Measurements from ENCODE around the gene C19orf47.

The C19orf47 gene

DNA sequence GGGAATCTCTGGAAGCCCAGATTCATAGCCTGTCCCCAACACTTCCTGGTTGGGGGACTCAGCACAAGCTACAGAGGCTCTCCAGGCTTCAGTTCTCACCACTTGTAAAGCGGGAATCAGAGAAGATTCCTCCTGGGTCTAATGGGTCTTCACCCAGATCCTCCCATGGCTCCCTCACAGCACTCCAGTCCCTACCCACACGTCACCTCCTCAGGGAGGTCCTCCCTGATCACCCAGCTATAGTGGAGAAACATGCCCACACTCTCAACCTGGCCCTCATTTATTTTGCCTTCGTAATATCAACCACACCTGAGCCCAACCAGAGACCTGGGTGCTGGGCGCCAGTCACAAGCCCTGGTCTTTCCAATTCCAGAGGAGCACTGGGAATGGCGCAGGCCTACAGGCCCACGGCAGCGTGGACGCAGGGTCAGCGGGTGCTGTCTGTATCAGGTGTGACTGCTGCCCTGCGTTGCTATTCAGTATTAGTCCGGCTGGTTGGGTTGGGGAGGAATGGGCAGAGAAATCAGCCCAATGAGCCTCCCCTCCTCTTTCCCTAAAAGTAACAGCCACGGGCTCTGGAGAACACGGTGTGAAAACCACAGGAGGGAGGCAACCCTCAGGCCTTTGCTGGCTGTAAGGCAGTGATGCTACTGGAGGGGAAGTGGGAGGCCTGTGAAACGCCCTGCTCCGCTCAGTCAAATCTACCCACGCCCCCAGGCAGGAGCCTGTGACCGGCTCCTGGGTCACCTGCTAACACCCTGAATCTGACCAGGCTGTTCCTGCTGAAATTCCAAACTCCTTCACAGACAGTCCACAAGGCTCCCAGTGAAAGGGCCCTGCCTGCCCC lies 68.2 kb downstream of the C19orf47 start:
- no peak for ATAC-seq
- TF ChIP-seq CSDC2 (CRISPR knock-in tag; IDR thresholded peaks at IDR 0.05) (no peak), ZFP30 (CRISPR knock-in tag; IDR thresholded peaks at IDR 0.05) (no peak), ZNF565 (CRISPR knock-in tag; conservative IDR thresholded peaks at IDR 0.05; ENCODE audit: low read depth) (no peak), ZNF70 (CRISPR knock-in tag; IDR thresholded peaks at IDR 0.05) (no peak), ISL1 (CRISPR knock-in tag; IDR thresholded peaks at IDR 0.05) (no peak), GLIS3 (CRISPR knock-in tag; IDR thresholded peaks at IDR 0.05) (no peak), ESRRG (CRISPR knock-in tag; IDR thresholded peaks at IDR 0.05) (no peak), ZFP3 (CRISPR knock-in tag; IDR thresholded peaks at IDR 0.05) (no peak), ZNF8 (CRISPR knock-in tag; IDR thresholded peaks at IDR 0.05) (no peak), OSR1 (CRISPR knock-in tag; IDR thresholded peaks at IDR 0.05) (no peak), ARNTL (CRISPR knock-in tag; IDR thresholded peaks at IDR 0.05; ENCODE audit: borderline replicate concordance, low read depth) (no peak), SNAI2 (CRISPR knock-in tag; IDR thresholded peaks at IDR 0.05) (no peak)
- TF ChIP-seq, protein P1, sequence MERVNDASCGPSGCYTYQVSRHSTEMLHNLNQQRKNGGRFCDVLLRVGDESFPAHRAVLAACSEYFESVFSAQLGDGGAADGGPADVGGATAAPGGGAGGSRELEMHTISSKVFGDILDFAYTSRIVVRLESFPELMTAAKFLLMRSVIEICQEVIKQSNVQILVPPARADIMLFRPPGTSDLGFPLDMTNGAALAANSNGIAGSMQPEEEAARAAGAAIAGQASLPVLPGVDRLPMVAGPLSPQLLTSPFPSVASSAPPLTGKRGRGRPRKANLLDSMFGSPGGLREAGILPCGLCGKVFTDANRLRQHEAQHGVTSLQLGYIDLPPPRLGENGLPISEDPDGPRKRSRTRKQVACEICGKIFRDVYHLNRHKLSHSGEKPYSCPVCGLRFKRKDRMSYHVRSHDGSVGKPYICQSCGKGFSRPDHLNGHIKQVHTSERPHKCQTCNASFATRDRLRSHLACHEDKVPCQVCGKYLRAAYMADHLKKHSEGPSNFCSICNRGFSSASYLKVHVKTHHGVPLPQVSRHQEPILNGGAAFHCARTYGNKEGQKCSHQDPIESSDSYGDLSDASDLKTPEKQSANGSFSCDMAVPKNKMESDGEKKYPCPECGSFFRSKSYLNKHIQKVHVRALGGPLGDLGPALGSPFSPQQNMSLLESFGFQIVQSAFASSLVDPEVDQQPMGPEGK (CRISPR knock-in tag; IDR thresholded peaks at IDR 0.05; ENCODE audit: borderline replicate concordance), result no peak
- TF ChIP-seq, protein P2, sequence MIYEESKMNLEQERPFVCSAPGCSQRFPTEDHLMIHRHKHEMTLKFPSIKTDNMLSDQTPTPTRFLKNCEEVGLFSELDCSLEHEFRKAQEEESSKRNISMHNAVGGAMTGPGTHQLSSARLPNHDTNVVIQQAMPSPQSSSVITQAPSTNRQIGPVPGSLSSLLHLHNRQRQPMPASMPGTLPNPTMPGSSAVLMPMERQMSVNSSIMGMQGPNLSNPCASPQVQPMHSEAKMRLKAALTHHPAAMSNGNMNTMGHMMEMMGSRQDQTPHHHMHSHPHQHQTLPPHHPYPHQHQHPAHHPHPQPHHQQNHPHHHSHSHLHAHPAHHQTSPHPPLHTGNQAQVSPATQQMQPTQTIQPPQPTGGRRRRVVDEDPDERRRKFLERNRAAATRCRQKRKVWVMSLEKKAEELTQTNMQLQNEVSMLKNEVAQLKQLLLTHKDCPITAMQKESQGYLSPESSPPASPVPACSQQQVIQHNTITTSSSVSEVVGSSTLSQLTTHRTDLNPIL (CRISPR knock-in tag; IDR thresholded peaks at IDR 0.05; ENCODE audit: low read depth), result no peak

DNA sequence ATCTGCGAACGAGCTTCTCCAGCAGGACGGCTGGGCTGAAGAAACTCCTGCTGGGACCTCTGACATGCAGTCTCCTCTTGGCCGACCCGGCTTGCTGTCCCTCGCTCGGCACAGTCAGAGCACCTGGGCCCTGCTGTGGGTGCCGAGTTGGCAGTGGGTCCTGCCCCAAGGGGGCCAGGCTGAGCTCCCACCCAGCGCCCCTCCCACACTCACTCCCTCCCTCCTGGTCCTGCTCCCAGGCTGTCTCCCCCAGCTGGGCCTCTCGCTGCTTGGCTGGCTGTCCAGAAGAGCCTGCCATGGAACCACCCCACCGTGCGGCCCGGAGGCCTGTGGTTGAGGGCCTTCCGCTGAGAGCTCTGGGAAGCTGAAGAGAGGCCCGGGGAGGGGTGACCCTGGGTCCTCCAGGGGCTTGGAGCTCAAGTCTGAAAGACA lies 69.1 kb downstream of the C19orf47 start:
- no peak for TF ChIP-seq ISL1 (CRISPR knock-in tag; IDR thresholded peaks at IDR 0.05)
- TF ChIP-seq ZNF70 (CRISPR knock-in tag; IDR thresholded peaks at IDR 0.05), result no peak
- no peak for TF ChIP-seq ARNTL (CRISPR knock-in tag; IDR thresholded peaks at IDR 0.05; ENCODE audit: borderline replicate concordance, low read depth)
- no peak for TF ChIP-seq PPARA (CRISPR knock-in tag; IDR thresholded peaks at IDR 0.05; ENCODE audit: borderline replicate concordance)
- TF ChIP-seq CSDC2 (CRISPR knock-in tag; IDR thresholded peaks at IDR 0.05), result no peak
- TF ChIP-seq ZNF565 (CRISPR knock-in tag; conservative IDR thresholded peaks at IDR 0.05; ENCODE audit: low read depth), result no peak
- TF ChIP-seq ZC3H10 (CRISPR knock-in tag; IDR thresholded peaks at IDR 0.05), result no peak
- TF ChIP-seq, protein P3, sequence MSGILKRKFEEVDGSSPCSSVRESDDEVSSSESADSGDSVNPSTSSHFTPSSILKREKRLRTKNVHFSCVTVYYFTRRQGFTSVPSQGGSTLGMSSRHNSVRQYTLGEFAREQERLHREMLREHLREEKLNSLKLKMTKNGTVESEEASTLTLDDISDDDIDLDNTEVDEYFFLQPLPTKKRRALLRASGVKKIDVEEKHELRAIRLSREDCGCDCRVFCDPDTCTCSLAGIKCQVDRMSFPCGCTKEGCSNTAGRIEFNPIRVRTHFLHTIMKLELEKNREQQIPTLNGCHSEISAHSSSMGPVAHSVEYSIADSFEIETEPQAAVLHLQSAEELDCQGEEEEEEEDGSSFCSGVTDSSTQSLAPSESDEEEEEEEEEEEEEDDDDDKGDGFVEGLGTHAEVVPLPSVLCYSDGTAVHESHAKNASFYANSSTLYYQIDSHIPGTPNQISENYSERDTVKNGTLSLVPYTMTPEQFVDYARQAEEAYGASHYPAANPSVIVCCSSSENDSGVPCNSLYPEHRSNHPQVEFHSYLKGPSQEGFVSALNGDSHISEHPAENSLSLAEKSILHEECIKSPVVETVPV (CRISPR knock-in tag; IDR thresholded peaks at IDR 0.05), result no peak
- no peak for ATAC-seq

DNA sequence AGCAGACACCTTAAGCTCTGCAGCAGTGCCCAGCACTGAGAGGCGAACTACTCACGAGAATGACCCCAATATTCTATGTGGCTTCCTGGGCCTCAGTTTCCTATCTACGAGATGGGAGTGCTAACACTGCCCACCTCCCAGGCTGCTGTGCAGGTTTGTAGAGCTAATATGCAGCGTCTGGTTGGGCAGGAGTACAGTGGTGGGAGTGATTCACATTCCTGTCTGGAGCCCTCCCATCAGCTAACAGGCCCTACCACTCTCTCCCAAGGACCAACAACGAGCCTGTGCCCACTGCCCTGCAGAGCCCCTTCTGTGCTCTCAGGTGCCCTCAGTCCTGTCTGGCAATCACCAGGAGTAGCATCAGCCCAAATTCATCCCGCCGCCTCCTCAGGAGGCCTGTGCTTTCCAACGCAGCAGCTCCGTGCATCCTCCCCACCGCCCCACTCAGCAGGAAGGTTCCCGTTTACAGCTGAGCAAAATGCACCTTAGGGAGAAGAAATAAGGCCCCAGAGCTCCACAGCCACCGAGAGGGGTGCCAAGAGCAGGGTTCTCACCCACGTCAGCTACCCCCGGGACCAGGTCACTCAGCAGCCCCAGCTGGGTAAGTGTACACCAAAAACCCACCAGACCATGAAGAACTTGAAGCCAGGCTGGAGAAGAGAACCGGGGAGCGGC lies 69.7 kb downstream of the C19orf47 start:
- ATAC-seq, result no peak
- no peak for TF ChIP-seq ARNTL (CRISPR knock-in tag; IDR thresholded peaks at IDR 0.05; ENCODE audit: borderline replicate concordance, low read depth)
- no peak for TF ChIP-seq ISL1 (CRISPR knock-in tag; IDR thresholded peaks at IDR 0.05)
- TF ChIP-seq, protein P1 (CRISPR knock-in tag; IDR thresholded peaks at IDR 0.05; ENCODE audit: borderline replicate concordance), result no peak
- no peak for TF ChIP-seq CSDC2 (CRISPR knock-in tag; IDR thresholded peaks at IDR 0.05)
- no peak for TF ChIP-seq PPARA (CRISPR knock-in tag; IDR thresholded peaks at IDR 0.05; ENCODE audit: borderline replicate concordance)
- TF ChIP-seq, protein P2 (CRISPR knock-in tag; IDR thresholded peaks at IDR 0.05; ENCODE audit: low read depth), result no peak
- TF ChIP-seq TCF4 (CRISPR knock-in tag; IDR thresholded peaks at IDR 0.05; ENCODE audit: borderline replicate concordance), result no peak
- no peak for TF ChIP-seq RARB (CRISPR knock-in tag; IDR thresholded peaks at IDR 0.05)
- TF ChIP-seq ZFP30 (CRISPR knock-in tag; IDR thresholded peaks at IDR 0.05), result no peak
- no peak for TF ChIP-seq TOX (CRISPR knock-in tag; IDR thresholded peaks at IDR 0.05; ENCODE audit: borderline replicate concordance)
- TF ChIP-seq SNAI2 (CRISPR knock-in tag; IDR thresholded peaks at IDR 0.05), result no peak
- no peak for TF ChIP-seq ZNF565 (CRISPR knock-in tag; conservative IDR thresholded peaks at IDR 0.05; ENCODE audit: low read depth)
- no peak for TF ChIP-seq GLIS3 (CRISPR knock-in tag; IDR thresholded peaks at IDR 0.05)
